ENCODE data around the gene OPN4.

- TF ChIP-seq CTCF (IDR thresholded peaks at IDR 0.05; ENCODE audit: insufficient read depth, low read length, poor library complexity, severe bottlenecking): no peak
- no peak for TF ChIP-seq EZH2phosphoT487 (conservative IDR thresholded peaks at IDR 0.05; ENCODE audit: low read length)
Measured at GRCh38 chr10:86614853-86615252, 39.5 kb upstream of the OPN4 start.
